HG02973 (cell line): ENCODE measurements around the gene AOPEP.

ENCODE experiments used
- ATAC-seq: cut with Tn5 transposase; IDR thresholded peaks from one replicate; pipeline ENCODE4 v1.9.1; 2021; ENCODE audit warnings: moderate library complexity; ENCODE audit not compliant: unreplicated experiment

The AOPEP gene

GRCh38 chr9:94909965-94910730, 183.6 kb downstream of the AOPEP start:
- no peak for ATAC-seq

GRCh38 chr9:94911211-94911610, 184.7 kb downstream of the AOPEP start:
- no peak for ATAC-seq

- ATAC-seq = no peak
These were observed 185.6 kb downstream of the AOPEP start for GRCh38 chr9:94911986-94912635.

GRCh38 chr9:94912700-94913249, 186.3 kb downstream of the AOPEP start:
- ATAC-seq = no peak

- no peak for ATAC-seq
These were observed 187.1 kb downstream of the AOPEP start for GRCh38 chr9:94913550-94913949.

- ATAC-seq = no peak
These were observed 189.3 kb downstream of the AOPEP start for GRCh38 chr9:94915476-94916450.

GRCh38 chr9:94916956-94917355, 190.5 kb downstream of the AOPEP start:
- no peak for ATAC-seq

- no peak for ATAC-seq
These were observed 191.7 kb downstream of the AOPEP start for GRCh38 chr9:94918038-94918753.

- no peak for ATAC-seq
These were observed 193.0 kb downstream of the AOPEP start for GRCh38 chr9:94919376-94920098.

GRCh38 chr9:94920420-94921091, 194.1 kb downstream of the AOPEP start:
- no peak for ATAC-seq

- no peak for ATAC-seq
These were observed 194.6 kb downstream of the AOPEP start for GRCh38 chr9:94921092-94921471.

- no peak for ATAC-seq
These were observed 195.2 kb downstream of the AOPEP start for GRCh38 chr9:94921656-94922055.

GRCh38 chr9:94922098-94922607, 195.7 kb downstream of the AOPEP start:
- no peak for ATAC-seq

GRCh38 chr9:94922691-94923107, 196.2 kb downstream of the AOPEP start:
- no peak for ATAC-seq

GRCh38 chr9:94923326-94924089, 197.0 kb downstream of the AOPEP start:
- ATAC-seq = no peak

GRCh38 chr9:94925751-94926430, 199.4 kb downstream of the AOPEP start:
- no peak for ATAC-seq

- no peak for ATAC-seq
These were observed 199.9 kb downstream of the AOPEP start for GRCh38 chr9:94926431-94926800.
